ENCODE measurements around the gene ZNF407.

- no peak for TF ChIP-seq POLR2A (IDR thresholded peaks at IDR 0.05)
- TF ChIP-seq CTCF (IDR thresholded peaks at IDR 0.05): no peak
Measured at GRCh38 chr18:74832999-74833398, 235.3 kb downstream of the ZNF407 start.

All from testis (tissue), 2 donors.